GM19372 (cell line): Measurements from ENCODE around the gene SORCS1.

ENCODE experiments used
- ATAC-seq: cut with Tn5 transposase; IDR thresholded peaks from one replicate; pipeline ENCODE4 v1.9.1; 2021; ENCODE audit warnings: mild to moderate bottlenecking, low read depth, moderate library complexity; ENCODE audit not compliant: unreplicated experiment

Gene SORCS1

DNA sequence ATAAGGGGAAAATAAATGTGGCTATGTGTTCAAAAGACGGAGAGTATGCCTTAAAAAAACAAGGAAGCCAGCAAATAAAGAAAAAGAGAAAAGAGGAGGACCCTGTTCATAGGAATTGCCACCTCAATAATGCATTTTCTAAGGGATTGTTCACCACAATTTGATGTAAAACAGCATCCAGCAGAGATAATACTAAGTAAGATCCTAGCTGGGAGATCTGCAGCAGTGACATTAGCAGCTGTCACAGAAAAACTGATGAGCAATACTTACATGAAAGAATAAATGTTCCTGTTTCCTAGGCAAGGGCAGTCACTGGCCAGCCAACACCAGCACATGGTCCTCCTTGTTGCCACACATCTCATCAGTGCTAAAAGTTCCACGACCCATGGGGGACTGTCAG lies 391.5 kb downstream of the SORCS1 start:
- no peak for ATAC-seq

DNA sequence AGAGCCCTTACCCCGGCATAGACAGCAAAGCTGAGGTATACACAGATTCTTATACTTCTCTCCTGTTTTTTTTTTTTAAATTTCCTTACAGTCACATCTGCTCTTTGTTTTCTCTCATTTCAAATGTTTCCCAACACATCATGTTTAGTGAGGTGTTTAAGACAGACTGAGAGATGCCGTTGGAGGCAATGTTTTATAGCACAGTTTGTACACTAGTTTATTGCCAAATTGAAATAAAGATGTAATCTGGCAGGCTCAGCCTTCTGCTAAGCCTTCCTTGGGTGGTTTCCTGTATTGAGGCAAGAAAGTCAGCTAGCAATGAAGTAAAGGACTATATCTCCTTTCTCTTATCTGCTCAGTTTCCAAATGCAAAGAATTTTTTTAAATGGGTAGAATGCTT lies 393.4 kb downstream of the SORCS1 start:
- no peak for ATAC-seq

DNA sequence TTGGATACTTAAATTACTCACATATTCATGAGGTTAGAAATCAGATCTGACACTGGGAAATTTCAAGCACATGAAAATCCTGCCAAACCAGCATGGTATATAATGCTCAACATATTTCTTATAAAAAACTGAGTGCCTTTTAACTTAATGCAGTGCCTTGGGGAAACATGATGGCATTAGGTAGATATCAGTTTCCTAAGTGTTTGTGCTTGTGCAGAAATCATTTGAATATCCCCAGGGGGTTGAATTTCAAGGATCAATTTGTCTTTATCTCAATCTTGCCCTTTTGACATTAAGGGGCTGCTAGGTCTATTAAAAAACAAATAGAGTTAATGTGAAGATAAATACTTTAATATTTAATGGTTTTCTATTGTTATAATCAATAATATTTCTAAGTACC lies 396.3 kb downstream of the SORCS1 start:
- ATAC-seq = no peak

DNA sequence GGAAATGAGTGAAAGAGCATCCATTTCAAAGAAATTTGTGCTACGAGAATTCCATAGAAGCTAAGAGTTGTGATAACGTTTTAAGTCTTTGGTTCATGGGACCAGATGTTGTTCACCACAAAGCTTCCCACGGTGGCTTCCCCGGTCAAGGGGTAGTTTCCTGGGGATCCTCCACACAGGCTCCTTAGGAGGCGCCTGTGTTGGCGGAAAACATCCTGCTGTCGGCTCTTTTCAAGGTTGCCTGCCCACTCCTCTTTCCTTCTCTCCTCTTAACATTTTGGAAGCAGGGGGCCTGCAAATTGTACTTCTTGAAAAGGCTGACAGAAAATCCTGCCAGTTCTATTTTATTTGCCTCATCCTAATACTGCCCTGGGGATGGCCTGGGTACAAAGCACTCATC lies 398.6 kb downstream of the SORCS1 start:
- no peak for ATAC-seq

DNA sequence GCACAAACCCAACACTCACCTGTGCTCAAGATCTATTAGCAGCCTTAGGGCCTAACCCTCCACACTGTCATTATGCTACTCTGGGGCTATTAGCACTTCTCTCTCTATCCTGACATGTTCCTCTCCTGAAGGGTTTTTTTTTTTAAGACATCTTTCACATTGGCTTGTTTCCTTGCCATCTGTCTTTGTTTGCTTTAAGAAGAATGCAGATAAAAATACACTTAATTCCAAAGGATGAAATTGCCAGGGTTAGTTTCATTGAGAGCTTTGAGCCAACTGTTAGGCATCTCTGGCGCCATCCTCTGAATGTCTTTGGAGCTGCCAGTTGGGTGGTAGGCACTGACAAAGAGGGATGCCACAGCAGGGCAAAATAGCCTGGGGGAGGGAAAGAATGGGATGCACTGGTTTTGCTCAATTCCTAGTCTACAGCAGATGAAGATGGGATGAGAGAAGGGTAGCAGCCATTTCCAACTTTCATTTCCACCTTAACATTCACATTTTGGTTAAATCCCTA lies 399.2 kb downstream of the SORCS1 start:
- no peak for ATAC-seq

DNA sequence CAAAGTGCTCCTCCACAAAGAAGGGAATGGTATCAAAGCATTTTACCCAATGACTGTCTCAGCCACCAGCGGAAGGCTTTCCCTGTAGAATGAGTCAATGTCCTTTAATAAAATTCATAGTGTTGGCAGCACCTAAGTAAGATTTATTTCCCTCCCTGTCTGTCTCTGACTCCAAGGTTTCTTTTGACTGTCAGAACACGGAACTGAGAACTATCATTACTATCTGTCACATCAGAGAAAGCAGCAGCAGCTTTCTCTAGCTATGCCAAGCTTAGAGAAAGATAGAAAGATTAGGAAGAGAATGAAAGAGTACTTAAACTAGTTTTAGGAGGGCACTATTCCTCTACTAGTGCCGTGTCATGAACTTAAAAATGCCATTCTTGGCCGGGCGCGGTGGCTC lies 400.1 kb downstream of the SORCS1 start:
- no peak for ATAC-seq

DNA sequence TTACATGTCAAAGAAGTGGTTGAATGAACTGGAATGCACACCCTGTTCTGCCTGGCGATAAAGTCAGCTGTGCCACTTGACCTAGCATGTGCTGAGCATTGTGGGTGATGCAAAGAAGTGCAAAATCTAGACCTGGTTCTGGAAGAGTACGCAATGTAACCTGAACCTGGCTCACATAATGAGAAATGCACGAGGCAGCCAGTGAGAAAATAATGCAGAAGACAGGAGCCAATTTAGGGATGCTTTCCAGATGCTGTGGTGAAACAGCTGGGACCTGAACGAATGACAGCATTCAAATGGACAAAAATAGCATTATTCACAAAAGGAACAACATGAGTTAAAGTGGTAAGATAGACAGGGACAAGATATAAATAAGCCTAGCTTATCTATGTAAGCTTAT lies 402.6 kb downstream of the SORCS1 start:
- ATAC-seq = no peak

DNA sequence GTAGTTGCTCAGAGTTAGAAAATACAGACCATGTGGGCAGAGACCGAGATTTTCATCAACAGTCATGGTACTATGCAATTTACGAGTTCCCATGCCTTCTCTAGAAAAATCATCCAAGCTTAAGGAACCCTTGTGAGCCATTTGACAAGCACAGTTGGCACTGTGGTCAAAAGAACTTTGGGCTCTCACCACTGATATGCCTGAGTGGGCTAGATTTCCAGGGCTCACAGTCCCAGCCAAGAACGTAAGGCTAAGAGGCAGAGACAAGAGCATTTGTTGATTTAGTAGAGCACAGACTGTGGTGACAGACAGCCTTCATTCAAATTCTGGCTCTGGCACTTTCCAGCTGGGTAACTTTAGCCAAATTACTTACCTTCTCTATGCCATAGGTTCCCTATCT lies 407.0 kb downstream of the SORCS1 start:
- no peak for ATAC-seq

DNA sequence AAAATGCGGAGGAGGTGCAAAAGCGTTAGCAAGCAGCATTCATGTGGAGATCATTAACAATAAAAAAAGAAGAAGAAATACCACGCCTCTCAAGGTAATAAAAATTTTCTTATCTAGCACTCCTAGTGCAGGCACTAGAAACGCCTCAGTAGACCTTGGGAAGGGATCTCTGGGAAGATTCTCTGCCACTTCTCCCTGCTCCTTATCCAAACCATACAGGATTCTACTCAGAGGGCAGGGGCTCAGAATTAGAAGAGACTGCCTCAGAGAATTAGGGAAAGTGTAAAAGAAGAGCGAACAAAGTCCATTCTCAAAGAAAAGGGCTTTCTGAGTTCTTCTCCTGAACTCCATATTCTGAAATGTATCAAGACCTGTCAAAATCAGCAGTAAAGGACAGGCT lies 413.4 kb downstream of the SORCS1 start:
- ATAC-seq = no peak

DNA sequence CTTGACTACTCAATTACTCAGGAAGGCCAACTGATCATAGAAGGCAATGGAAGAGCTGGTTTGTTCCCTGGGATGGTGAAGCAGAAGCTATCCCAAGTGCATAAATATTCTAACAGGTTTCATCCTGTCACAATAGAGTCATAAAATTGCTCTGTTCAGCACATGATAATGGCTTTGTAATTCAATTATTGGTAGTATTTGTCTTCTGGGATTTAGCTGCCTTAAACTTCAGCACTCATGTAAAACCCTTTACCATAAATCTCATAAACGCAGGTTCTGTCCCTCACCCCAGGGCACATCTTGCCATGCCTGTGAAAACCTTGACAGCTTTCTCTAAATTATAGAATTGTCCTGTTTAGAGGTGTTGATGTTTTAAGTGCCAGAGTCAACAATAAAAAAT lies 417.6 kb downstream of the SORCS1 start:
- ATAC-seq = no peak

DNA sequence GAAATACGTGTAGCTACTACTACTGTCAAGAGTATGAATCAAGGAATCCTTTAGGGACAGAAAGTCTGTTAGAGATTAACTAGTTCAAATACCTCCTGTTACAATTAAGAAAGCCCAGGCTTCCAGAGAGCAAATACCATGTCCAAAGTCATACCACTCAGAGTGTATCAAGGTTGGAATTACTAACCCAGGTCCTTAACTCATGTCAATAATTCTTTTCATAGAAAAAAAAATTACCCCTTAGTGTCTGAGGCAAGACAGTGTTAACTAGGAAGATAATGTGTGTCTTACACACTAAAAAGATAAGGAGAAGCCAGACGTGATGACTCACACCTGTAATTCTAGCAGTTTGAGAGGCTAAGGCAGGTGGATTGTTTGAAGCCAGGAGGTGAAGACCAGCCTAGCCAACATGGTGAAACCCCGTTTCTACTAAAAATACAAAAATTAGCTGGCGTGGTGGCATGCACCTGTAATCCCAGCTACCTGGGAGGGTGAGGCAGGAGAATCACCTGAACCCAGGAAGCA lies 423.4 kb downstream of the SORCS1 start:
- no peak for ATAC-seq

DNA sequence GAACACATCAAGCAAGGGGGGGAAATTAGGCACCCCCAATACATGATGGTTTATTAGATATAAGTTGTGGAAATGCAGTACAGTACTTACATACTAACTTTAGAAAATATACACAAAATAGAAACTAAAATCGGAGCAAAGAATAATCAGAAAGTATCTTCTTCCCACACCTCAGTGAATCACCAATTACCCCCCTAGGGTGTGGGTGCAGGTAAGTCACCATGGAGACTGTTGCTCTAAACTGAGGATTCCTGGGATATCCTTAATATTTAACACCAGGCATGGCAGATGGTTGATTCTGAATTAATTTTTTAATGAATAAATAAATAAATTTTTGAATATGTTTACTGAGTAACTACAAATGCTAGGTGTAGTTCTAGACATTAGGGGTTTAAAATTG lies 424.4 kb downstream of the SORCS1 start:
- no peak for ATAC-seq

DNA sequence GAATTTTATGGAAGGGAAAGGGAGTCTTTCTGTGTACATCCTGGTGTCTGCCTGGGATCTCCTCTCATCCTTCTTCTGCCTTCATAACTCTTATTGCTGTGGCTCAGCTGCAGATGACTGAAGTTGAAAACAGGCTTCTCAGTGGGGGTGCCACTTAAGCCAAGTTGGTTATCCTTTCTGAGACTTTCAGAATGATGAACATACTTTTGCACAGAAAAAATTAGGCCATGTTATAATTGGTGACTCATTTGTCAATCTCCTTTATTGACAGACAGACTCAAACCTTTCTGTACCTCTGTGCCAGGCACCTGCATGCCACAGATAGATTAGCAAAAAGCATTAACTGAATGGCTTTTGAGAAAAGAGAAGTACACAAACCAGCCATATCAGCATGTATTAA lies 430.3 kb downstream of the SORCS1 start:
- no peak for ATAC-seq

DNA sequence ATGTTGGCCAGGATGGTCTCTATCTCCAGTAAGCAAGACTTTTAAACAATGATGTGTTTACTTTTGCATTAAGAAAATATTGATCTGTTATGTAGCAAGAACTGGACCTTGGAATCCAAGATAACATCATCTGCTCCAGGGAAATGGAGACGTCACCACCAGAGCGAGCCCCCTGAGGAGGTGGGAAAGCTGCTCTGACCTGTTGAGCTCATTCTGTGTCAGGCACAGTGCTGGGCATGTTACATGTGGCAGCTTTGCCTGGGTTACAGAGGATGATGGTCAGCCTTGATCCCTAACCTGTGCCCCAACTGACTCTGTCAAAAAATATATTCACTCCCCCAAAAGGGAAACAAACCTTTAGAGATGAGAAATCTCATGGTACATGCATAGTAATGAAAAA lies 436.3 kb downstream of the SORCS1 start:
- no peak for ATAC-seq

DNA sequence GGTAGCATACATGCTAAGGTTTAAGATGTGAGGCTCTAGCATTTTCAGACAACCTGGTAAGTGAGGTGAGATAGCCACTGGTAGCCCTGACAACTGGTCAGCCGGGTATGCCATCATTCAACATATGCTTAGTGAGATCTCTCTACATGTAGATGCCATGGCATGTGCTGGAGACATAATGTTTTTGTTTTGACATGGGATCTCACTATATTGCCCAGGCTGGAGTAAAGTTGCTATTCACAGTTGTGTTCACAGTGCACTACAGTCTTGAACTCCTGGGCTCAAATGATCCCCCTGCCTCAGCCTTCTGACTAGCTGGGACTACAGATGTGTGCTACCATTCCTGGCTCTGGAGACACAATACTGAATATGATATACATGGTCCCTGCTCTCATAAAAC lies 437.3 kb downstream of the SORCS1 start:
- ATAC-seq = no peak

DNA sequence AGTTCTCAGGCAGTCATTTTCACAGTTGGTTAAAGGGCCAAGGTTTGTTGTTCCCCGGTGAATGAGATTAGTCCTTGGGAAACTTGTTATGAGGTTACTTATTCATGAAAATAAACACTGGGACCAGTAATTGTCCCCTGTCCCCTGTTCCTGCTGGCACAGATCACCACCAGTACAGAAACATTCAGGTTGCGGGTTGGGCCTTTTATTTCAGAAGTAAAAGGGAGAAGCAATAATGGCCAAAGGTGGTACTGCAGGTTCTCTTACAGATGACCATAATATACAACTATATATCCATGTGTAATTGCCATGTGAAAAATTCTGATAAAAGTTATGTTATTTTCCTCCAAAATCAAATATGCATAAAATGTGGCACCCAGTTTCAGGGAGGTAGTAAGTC lies 442.0 kb downstream of the SORCS1 start:
- ATAC-seq = no peak

DNA sequence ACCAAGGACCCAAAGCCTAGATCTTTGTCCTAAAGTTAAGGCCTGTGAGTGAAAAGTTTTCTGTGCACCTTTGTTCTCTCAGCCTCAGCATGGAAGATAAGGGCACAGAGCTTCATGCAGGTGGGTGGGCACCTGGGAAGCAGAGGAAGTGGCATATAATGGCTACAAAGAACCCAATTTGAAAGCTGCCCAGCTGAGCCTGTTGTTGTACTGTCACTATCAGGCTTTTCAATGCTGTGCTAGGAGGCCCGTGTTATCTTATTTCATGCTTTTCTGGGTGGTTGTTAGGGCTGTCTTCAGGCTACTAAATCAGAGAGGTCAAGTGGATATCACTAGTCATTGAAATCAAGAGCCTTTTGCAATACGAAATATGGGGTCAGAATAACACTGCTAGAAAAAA lies 443.8 kb downstream of the SORCS1 start:
- ATAC-seq = no peak

DNA sequence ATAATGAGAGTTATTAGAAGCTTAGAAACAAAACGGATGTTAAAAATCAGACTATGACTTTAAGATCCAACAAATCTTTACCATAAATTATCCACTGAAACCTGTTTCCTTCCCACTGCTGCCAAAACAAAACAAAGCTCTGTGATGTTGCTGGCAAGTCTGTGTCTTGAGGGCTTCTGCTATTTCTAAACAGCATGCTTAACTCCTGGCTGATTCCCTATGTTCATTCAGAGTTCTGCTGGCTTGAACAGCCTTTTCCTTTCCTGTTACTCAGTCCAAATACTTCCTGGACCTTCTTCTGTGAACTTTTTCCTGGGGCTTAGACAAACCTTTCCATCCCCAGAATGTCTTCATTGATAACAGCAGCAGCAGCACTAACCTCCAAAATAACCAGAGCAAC lies 448.1 kb downstream of the SORCS1 start:
- no peak for ATAC-seq

DNA sequence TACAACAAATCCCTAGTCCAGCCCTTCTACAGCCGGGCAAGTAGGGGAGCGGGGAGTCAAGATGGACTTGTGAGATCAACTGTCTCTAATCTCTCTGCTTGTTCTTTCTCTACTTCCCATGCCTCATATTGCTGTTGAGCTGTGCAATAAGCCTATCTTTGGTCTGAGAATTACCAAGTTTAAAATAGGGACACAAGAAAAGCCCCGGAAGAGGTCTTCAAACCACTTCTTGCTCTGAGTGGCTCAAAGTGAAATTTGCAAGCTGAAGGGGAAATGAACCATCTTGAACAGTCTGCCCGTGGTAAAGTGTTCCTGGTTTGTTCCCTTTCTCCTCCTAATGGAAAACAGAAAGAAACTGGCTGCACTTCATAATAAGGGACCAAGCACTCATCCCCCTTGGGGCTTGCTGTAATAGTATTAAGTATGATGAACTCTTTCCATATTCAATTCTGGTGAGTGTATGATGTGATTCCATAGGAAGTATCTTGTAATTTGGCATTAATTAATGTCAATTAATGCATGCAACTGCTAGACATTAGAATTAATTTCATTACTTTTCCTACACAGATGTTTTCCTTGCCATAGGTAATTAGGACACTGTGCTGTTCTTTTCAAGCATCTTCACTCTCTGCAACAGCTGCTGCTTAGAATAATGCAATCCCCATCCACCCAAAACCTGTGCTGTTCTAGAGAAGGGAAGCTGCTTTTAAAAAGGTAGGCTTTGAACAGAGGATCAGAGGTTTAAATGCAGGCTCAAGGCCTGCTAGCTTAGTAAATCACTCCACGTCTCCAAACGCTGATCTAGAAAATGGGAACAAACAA lies 449.6 kb downstream of the SORCS1 start:
- ATAC-seq = no peak

DNA sequence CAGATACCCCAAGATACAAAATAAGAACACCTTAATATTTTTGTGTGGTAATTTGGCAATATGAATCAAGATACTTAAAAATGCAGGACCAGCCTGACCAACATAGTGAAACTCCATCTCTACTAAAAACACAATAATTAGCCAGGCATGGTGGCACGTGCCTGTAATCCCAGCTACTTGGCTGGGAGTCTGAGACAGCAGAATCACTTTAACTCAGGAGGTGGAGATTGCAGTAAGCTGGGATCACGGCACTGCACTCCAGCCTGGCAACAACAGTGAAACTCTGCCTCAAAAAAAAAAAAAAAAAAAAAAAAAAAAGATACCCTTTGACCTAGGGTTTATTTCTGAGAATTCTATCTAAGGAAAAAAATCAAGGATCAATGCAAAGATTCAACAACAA lies 450.7 kb downstream of the SORCS1 start:
- no peak for ATAC-seq

DNA sequence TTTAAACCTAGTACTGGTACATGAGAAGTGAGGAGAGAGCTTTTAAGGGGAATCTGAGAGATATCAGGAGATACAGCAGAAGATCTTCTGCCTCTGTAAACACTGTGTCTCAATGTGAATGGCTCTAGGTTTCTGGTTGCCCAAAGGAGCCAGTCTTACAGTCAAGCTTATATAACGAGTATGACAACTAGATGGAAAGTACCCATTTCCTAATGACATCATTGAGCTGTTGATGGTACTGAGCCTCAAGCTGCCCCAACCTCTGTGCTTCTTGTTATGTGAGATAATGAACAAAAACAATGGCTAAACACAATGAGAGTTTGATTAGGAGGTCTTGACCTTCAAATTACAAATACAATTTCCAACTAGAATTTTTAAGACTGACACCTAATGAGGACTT lies 451.5 kb downstream of the SORCS1 start:
- ATAC-seq = peak; percentile 48

DNA sequence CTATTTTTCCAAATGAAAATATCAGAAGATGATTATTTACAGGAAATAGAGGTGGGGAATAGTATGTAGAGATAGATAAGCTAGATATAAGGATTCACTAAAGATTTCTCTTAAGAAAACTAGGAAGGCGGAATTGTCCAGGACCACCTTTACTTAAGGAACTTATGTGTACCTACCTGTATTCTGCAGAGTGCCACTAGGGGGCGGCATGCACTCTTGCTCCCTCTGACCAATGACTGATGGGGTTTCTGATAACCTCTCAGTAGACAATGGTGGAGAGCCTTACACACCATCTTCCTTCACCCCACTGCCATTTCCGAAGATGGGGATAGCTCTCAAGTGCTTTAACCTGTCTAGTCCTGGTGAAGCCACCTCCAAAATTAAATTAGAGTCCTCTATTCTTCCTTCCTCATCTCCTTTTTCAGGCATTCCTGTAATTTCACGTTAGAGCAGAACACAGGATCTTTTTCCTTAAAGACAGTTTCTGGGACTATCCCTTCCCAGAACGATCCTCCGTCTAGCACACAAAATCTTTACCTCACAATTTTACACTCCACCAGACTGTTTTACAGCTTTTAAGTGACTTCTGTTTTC lies 453.1 kb downstream of the SORCS1 start:
- ATAC-seq = peak; percentile 64
